ENCODE results near the gene ABCA6.

Gene ABCA6

GRCh38 chr17:69111794-69112193 is 29.9 kb downstream of the ABCA6 start:
- no peak overlapping the region for H3K9ac ChIP-seq (ENCODE audit: low read depth, low read length)
- H3K4me2 ChIP-seq (ENCODE audit: insufficient read depth, low read length): no peak overlapping the region
- H3K4me3 ChIP-seq (ENCODE audit: low read depth in 1 of 2, low read length in 2 of 2): no peak overlapping the region
- DNase-seq (no peak), ATAC-seq (ENCODE audit: insufficient read depth, low read depth) (no peak)
- no peaks in the 10 kb centered on the region for H4K20me1 ChIP-seq (ENCODE audit: insufficient read depth, low read length)
- H3K9me3 ChIP-seq (ENCODE audit: insufficient read depth, low read length, severe bottlenecking): no peaks in the 10 kb centered on the region
- H2AFZ ChIP-seq (ENCODE audit: low read depth, low read length): no peak overlapping the region
- no peaks in the 10 kb centered on the region for H3K4me1 ChIP-seq (ENCODE audit: insufficient read depth, low read length)
- no peak for TF ChIP-seq EZH2 (IDR thresholded peaks at IDR 0.05; ENCODE audit: borderline replicate concordance, low read depth, low read length, severe bottlenecking)
- no peak for TF ChIP-seq CTCF (IDR thresholded peaks at IDR 0.05; ENCODE audit: borderline replicate concordance, extremely low read depth, low read length, poor library complexity, severe bottlenecking)
- H3K27ac ChIP-seq (ENCODE audit: low read length): no peak overlapping the region
- no peaks in the 10 kb centered on the region for H3K79me2 ChIP-seq (ENCODE audit: insufficient read depth, low read length)
- no peaks in the 10 kb centered on the region for H3K27me3 ChIP-seq (ENCODE audit: insufficient read depth, low read length, poor library complexity)
- H3K36me3 ChIP-seq (ENCODE audit: insufficient read depth, low read length): no peaks in the 10 kb centered on the region

- TF ChIP-seq CTCF (IDR thresholded peaks at IDR 0.05; ENCODE audit: borderline replicate concordance, extremely low read depth, low read length, poor library complexity, severe bottlenecking): no peak
- TF ChIP-seq EZH2 (IDR thresholded peaks at IDR 0.05; ENCODE audit: borderline replicate concordance, low read depth, low read length, severe bottlenecking): no peak
- no peak for ATAC-seq (ENCODE audit: insufficient read depth, low read depth)
- Histone ChIP-seq H4K20me1 (ENCODE audit: insufficient read depth, low read length) (no peaks in the 10 kb centered on the region), H3K4me3 (ENCODE audit: low read depth in 1 of 2, low read length in 2 of 2) (no peak overlapping the region), H2AFZ (ENCODE audit: low read depth, low read length) (no peak overlapping the region), H3K79me2 (ENCODE audit: insufficient read depth, low read length) (no peaks in the 10 kb centered on the region), H3K9me3 (ENCODE audit: insufficient read depth, low read length, severe bottlenecking) (no peaks in the 10 kb centered on the region), H3K27ac (ENCODE audit: low read length) (no peak overlapping the region), H3K9ac (ENCODE audit: low read depth, low read length) (no peak overlapping the region), H3K4me1 (ENCODE audit: insufficient read depth, low read length) (no peaks in the 10 kb centered on the region), H3K27me3 (ENCODE audit: insufficient read depth, low read length, poor library complexity) (no peaks in the 10 kb centered on the region), H3K36me3 (ENCODE audit: insufficient read depth, low read length) (no peaks in the 10 kb centered on the region), H3K4me2 (ENCODE audit: insufficient read depth, low read length) (no peak overlapping the region)
- DNase-seq: no peak
Observed at GRCh38 chr17:69105907-69106730, 35.6 kb downstream of the ABCA6 start.

GRCh38 chr17:69103557-69104233 is 38.0 kb downstream of the ABCA6 start:
- H3K27ac ChIP-seq (ENCODE audit: low read length): no peak overlapping the region
- no peak overlapping the region for H2AFZ ChIP-seq (ENCODE audit: low read depth, low read length)
- no peak for ATAC-seq (ENCODE audit: insufficient read depth, low read depth)
- no peaks in the 10 kb centered on the region for H3K9me3 ChIP-seq (ENCODE audit: insufficient read depth, low read length, severe bottlenecking)
- no peak for DNase-seq
- no peak overlapping the region for H3K4me3 ChIP-seq (ENCODE audit: low read depth in 1 of 2, low read length in 2 of 2)
- H3K9ac ChIP-seq (ENCODE audit: low read depth, low read length): no peak overlapping the region
- TF ChIP-seq CTCF (IDR thresholded peaks at IDR 0.05; ENCODE audit: borderline replicate concordance, extremely low read depth, low read length, poor library complexity, severe bottlenecking): no peak
- TF ChIP-seq EZH2 (IDR thresholded peaks at IDR 0.05; ENCODE audit: borderline replicate concordance, low read depth, low read length, severe bottlenecking): no peak
- H3K79me2 ChIP-seq (ENCODE audit: insufficient read depth, low read length): no peaks in the 10 kb centered on the region
- no peaks in the 10 kb centered on the region for H3K4me1 ChIP-seq (ENCODE audit: insufficient read depth, low read length)
- H3K36me3 ChIP-seq (ENCODE audit: insufficient read depth, low read length): no peaks in the 10 kb centered on the region
- H3K4me2 ChIP-seq (ENCODE audit: insufficient read depth, low read length): no peak overlapping the region
- H3K27me3 ChIP-seq (ENCODE audit: insufficient read depth, low read length, poor library complexity): no peaks in the 10 kb centered on the region
- H4K20me1 ChIP-seq (ENCODE audit: insufficient read depth, low read length): no peaks in the 10 kb centered on the region

Data from DND-41 (cell line).